Osteocyte (in vitro differentiated cells): ENCODE data around the gene RPS4Y1. TPM values are rescaled to one million over a fixed set of nuclear protein-coding genes. Genes with fewer than 3 reads are reported as not detected.
"Not testable (repeated sequence)": the region's sequence is repeated elsewhere in the genome, so short reads cannot be mapped to it uniquely, and the experiment has no call there.

ENCODE experiments used
- DNase-seq: peaks from one replicate; pipeline ENCODE4 v3.0.0; 2021; ENCODE audit warnings: mixed read lengths; ENCODE audit not compliant: unreplicated experiment; ENCODE audit errors: extremely low spot score
- H3K27ac Mint-ChIP-seq: one replicate; pipeline ENCODE4 v1.8.0; 2021; ENCODE audit warnings: mild to moderate bottlenecking, mixed read lengths; ENCODE audit not compliant: unreplicated experiment
- H3K27me3 Mint-ChIP-seq: one replicate; pipeline ENCODE4 v1.8.0; 2021; ENCODE audit warnings: mixed read lengths; ENCODE audit not compliant: unreplicated experiment
- H3K36me3 Mint-ChIP-seq: one replicate; pipeline ENCODE4 v1.8.0; 2021; ENCODE audit warnings: mixed read lengths; ENCODE audit not compliant: unreplicated experiment
- H3K4me1 Mint-ChIP-seq: one replicate; pipeline ENCODE4 v1.8.0; 2021; ENCODE audit warnings: mixed read lengths; ENCODE audit not compliant: unreplicated experiment
- H3K4me3 Mint-ChIP-seq: one replicate; pipeline ENCODE4 v1.8.0; 2021; ENCODE audit warnings: mild to moderate bottlenecking, moderate library complexity, mixed read lengths; ENCODE audit not compliant: unreplicated experiment
- H3K9me3 Mint-ChIP-seq: one replicate; pipeline ENCODE4 v1.8.0; 2021; ENCODE audit warnings: mixed read lengths; ENCODE audit not compliant: unreplicated experiment
- CTCF ChIP-seq: fragments of 200-600 bp; sonication (generic); IDR thresholded peaks from 2 replicates; pipeline ENCODE4 v1.5.0; 2021; ENCODE audit warnings: antibody characterized with exemption, mild to moderate bottlenecking, moderate library complexity
- long read RNA-seq: library from polyadenylated mRNA; unstranded; transcript quantifications from one replicate; pipeline ENCODE4 v2.0.0, GENCODE V29; 2021
- total RNA-seq: library from RNA; stranded (reverse); gene quantifications from 2 replicates; pipeline ENCODE4 v1.2.1, GENCODE V29; 2021

The RPS4Y1 gene
- total RNA-seq = not detected in 2 replicates
- long read RNA-seq = 0 reads

- Mint-ChIP-seq H3K27me3 (no peaks in the 10 kb centered on the region), H3K27ac (no peak within 1 kb of the TSS), H3K4me3 (no peak within 1 kb of the TSS), H3K9me3 (no peaks in the 10 kb centered on the region), H3K36me3 (no peaks in the 10 kb centered on the region), H3K4me1 (no peaks in the 10 kb centered on the region)
- DNase-seq = no peak
- no peak for TF ChIP-seq CTCF
Measured at GRCh38 chrY:2841471-2841893, at the start of gene RPS4Y1. Gene RPS4Y1 (plus strand): TSS chrY:2841602. CDS start chrY:2841625, 23 bp downstream.

GRCh38 chrY:2796977-2797523 is 44.4 kb upstream of the RPS4Y1 start:
- H3K4me3 Mint-ChIP-seq = no peak overlapping the region
- no peaks in the 10 kb centered on the region for H3K36me3 Mint-ChIP-seq
- H3K4me1 Mint-ChIP-seq = no peaks in the 10 kb centered on the region
- H3K27ac Mint-ChIP-seq = no peak overlapping the region
- H3K27me3 Mint-ChIP-seq = no peaks in the 10 kb centered on the region
- TF ChIP-seq CTCF = no peak
- no peaks in the 10 kb centered on the region for H3K9me3 Mint-ChIP-seq
- no peak for DNase-seq

GRCh38 chrY:2797991-2798390 is 43.4 kb upstream of the RPS4Y1 start:
- H3K27me3 Mint-ChIP-seq = no peaks in the 10 kb centered on the region
- no peaks in the 10 kb centered on the region for H3K4me1 Mint-ChIP-seq
- DNase-seq = no peak
- H3K4me3 Mint-ChIP-seq = no peak overlapping the region
- H3K27ac Mint-ChIP-seq = no peak overlapping the region
- no peaks in the 10 kb centered on the region for H3K36me3 Mint-ChIP-seq
- no peak for TF ChIP-seq CTCF
- H3K9me3 Mint-ChIP-seq = no peaks in the 10 kb centered on the region

- Mint-ChIP-seq H3K9me3 (no peaks in the 10 kb centered on the region), H3K36me3 (no peaks in the 10 kb centered on the region), H3K27ac (no peak overlapping the region), H3K4me3 (no peak overlapping the region), H3K27me3 (no peaks in the 10 kb centered on the region), H3K4me1 (no peaks in the 10 kb centered on the region)
- TF ChIP-seq CTCF = no peak
- no peak for DNase-seq
Measured at GRCh38 chrY:2800246-2800645, 41.2 kb upstream of the RPS4Y1 start.

- H3K27ac Mint-ChIP-seq, DNase-seq, H3K36me3 Mint-ChIP-seq, H3K4me1 Mint-ChIP-seq, H3K27me3 Mint-ChIP-seq, H3K4me3 Mint-ChIP-seq, H3K9me3 Mint-ChIP-seq: not testable (repeated sequence)
Measured at GRCh38 chrY:2817146-2817896, 24.1 kb upstream of the RPS4Y1 start.
